ENCODE data around the gene IFT122.
"Not testable (repeated sequence)": the region's sequence is repeated elsewhere in the genome, so short reads cannot be mapped to it uniquely, and the experiment has no call there.

IFT122 gene

GRCh38 chr3:129474984-129475804 is 35.2 kb downstream of the IFT122 start:
- no peak for DNase-seq

- DNase-seq: no peak
Measured at GRCh38 chr3:129475863-129476262, 35.8 kb downstream of the IFT122 start.

DNA sequence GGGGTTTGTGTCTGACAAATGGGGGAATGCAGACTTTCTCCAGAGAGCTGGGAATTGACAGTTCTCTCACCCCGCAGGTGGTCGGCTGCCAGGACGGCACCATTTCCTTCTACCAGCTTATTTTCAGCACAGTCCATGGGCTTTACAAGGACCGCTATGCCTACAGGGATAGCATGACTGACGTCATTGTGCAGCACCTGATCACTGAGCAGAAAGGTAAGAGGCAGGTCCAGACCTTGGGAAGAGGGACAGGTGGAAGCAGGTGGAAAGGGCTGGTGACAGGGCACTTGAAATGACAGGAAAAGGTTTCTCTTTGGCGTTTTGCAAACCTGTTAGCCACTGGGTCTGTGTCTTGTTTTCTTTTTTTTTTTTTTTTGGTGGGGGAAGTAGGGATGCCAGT is 36.6 kb downstream of the IFT122 start:
- DNase-seq: no peak

- not testable (repeated sequence) for DNase-seq
Measured at GRCh38 chr3:129481225-129481765, 41.3 kb downstream of the IFT122 start.

DNA sequence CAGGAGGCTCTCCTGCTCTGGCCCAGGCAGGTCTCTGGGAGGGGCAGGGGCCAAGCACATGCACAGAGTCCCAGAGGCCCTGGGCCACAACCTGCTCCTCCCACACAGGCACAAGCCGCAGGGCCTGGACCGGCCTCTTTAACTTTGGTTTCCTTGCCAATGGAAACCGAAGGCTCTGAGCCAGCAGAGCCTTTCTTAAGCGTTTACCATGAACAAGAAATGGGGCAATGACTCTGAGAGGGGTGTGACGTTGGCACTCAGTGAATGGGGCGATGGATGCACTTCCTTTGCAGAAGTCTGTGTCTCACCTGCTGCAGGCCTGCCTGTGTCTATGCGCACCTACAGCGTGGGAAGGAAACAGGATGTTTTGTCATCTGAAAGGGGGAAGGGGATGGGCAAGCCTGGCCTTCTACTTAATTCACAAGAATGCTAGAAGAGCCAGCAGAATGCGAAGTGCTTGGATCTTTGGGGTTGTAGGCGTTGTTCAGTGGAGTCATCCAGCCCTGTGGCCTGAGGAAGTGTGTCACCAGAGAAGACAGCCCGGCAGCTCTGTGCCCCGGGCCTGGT is 41.8 kb downstream of the IFT122 start:
- no peak for DNase-seq

DNA sequence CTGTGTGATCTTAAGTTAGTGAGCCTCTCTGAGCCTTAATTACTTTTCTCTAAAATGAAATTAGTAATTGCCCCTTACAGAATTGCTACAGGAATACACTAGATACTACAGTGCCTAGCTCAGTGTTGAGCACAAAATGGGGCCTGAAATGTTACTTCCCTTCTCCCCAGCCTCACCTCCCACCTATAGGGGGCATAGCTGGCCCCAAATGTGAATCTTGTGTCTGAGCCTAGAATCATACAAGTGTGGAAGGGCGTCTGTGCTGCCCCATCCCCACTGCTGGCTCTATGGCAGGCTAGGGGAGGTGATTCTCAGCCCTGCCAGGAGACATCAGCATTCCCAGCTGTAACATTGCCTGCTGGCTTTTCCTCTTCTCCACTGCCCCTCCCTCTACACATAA is 42.7 kb downstream of the IFT122 start:
- no peak for DNase-seq

DNA sequence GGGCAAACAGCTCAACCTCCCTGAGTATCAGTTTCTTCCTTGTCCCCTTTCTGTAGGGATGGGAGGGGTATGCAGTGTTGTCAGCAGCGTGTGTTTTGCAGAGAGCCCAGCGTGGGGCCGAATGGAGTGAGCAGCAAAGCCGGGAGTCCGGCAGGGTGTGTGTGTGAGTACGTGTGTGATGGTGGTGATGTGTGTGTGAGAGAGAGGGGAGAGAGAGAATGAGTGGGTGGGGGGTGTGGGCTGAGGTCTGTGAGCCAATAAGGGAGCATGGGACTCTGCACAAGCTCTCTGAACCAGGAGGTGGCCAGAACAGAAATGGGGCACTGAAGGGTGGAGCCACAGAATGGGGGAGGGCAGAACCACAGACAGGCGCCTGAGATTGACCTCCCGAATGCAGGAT is 43.8 kb downstream of the IFT122 start:
- DNase-seq: no peak

- DNase-seq: not testable (repeated sequence)
Measured at GRCh38 chr3:129485146-129485545, 45.1 kb downstream of the IFT122 start.

DNA sequence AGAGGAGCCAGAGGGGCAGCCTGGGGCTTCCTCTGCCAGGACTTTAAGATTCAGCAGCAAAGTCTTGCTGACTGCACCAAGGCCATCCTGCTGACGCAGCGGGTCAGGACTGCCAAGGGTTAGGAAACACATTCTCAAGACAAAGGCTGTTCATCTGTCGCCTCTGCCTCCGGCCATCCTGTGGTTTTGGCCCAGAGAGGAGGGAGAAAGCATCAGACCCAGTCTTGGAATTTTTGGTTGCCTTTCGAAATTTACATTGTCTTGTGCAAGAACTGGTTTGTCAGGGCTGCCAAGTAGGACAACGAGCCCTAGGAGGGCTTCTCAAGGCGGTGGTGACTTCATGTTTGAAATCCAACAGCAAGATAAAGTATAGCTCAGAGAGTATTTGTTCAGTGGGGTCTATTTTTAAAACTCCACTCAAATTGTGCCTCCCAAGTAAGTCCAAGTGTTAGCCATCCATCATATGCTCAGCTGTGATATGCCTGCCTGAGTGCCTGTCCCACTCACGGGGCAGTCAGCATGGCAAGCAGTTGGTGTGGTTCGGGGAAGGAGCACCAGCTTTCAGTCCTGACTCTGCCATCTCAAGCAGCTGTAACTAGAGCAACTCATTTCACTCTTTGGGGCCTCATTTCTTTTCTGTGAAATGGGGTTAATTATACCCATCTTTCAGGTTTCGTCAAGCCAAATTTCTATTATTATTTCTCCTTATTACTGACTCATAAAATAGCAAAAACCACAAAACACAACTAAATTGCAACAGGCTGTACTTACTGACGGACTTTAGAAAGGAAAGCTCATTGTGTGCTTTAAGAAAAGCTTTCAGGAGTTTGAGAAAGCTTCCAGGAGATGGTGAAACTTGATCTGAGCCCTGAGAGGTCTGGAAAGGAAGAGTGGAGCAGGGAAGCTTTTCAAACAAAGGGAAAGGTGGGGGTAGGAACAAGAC is 46.0 kb downstream of the IFT122 start:
- peak in 1 of 3 experiments; percentile 15 for DNase-seq

DNA sequence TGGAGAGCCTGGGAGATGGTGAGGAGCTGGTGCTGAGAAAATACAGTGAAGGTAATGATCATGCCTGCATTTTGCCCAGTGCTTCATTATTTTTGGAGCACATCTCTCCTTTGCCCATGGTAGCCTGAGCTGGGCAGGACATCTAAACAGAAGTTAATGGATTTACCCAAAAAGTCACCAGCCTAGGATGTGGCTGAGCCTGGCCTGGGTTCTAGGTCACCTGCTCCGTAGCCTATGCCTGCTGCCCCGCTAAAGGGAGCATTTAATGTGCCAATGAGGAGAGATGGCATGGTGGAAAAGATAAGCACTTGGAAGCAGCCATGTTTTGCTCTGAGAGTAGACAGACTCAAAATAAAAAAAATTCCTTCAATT is 46.6 kb downstream of the IFT122 start:
- DNase-seq: no peak

- DNase-seq: no peak
Measured at GRCh38 chr3:129487183-129487867, 47.3 kb downstream of the IFT122 start.

- not testable (repeated sequence) for DNase-seq
Measured at GRCh38 chr3:129487868-129488335, 47.9 kb downstream of the IFT122 start.

GRCh38 chr3:129489258-129489657 is 49.2 kb downstream of the IFT122 start:
- DNase-seq: not testable (repeated sequence)

DNA sequence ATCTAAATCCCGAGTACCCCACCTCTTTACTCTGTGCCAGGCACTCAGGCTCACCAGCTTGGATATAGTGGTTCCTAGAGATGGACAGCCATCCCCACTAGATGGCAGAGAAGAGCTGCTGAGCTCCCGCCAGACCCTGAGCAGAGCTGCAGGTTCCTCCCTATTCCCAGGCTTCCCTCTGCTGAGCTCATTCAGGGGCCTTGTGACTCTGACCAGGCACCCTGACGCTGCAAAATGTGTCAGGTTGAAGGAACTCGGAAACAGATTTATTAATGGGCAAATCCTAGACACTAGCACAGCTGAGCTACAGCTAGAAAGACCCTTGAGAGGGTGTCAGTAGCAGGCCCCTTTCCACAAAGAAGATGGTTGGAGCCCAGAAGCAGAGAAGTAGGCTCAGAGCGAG is 50.2 kb downstream of the IFT122 start:
- peak; percentile 61 to 93 (median 73) for DNase-seq

- DNase-seq: not testable (repeated sequence)
Measured at GRCh38 chr3:129491077-129491476, 51.1 kb downstream of the IFT122 start.

- no peak for DNase-seq
Measured at GRCh38 chr3:129491794-129492193, 51.8 kb downstream of the IFT122 start.

DNA sequence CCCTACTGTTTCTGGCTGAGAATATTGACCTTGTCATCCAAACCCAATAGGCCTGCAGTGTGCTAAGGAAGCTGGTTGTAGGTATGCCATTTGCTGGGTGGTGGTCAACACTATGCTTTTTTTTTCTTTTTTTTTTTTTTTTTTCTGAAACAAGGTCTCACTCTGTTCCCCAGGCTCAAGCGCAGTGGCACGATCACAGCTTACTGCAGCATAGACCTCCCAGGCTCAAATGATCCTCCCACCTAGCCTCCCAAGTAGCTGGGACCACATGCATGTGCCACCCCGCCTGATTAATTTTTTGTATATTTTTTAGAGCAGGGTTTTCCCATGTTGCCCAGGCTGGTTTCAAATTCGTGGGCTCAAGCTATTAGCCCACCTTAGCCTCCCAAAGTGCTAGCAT is 52.7 kb downstream of the IFT122 start:
- no peak for DNase-seq

GRCh38 chr3:129493206-129493605 is 53.2 kb downstream of the IFT122 start:
- no peak for DNase-seq

GRCh38 chr3:129494499-129494898 is 54.5 kb downstream of the IFT122 start:
- DNase-seq: not testable (repeated sequence)

- DNase-seq: not testable (repeated sequence)
Measured at GRCh38 chr3:129495006-129495639, 55.1 kb downstream of the IFT122 start.

DNA sequence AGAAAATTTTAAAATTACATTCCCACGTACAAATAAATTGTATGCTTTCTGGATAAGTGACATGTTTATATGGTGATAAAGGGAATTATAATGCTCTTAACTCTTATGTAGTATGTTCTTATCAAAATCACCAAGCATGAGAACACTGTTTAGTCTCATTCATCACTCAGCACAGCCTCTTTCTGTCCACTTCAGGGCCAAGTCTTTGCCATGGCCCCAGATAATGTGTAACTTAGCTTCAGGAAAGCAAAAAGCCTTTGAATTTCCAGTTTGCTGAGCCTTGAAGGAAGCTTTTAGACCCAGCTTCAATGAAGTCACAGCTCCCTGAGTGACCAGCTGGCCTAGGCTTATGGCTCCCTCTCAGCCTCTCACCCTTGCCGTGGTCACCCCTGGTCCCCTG is 57.9 kb downstream of the IFT122 start:
- DNase-seq: not testable (repeated sequence)
